HFF-Myc (cell line): ENCODE measurements around the gene ABL2.
"Not testable (repeated sequence)": the region's sequence is repeated elsewhere in the genome, so short reads cannot be mapped to it uniquely, and the experiment has no call there.

Experiments
- DNase-seq: peaks from one replicate; pipeline ENCODE4 v3.0.0-alpha.2; 2011; ENCODE audit warnings: low read depth; ENCODE audit errors: extremely low read depth
- H3K4me3 ChIP-seq: replicated peaks from 2 replicates; pipeline ENCODE4 v1.5.1; 2011; ENCODE audit warnings: low read depth, mild to moderate bottlenecking, control low read depth, low read length
- CTCF ChIP-seq: IDR thresholded peaks from 2 replicates; pipeline ENCODE4 v1.5.1; 2012; ENCODE audit warnings: mild to moderate bottlenecking, low read depth, low read length, control low read depth; ENCODE audit errors: missing control alignments

Gene ABL2

GRCh38 chr1:179229214-179230140 is at the start of gene ABL2:
Gene ABL2, minus strand, starts transcription at chr1:179229677. Its CDS starts 280 bp downstream, at chr1:179229397.
- TF ChIP-seq CTCF = no peak
- no peak for DNase-seq
- peak within 1 kb of the TSS; percentile 72 for H3K4me3 ChIP-seq

GRCh38 chr1:179278920-179279319 is 49.4 kb upstream of the ABL2 start:
- TF ChIP-seq CTCF = no peak
- DNase-seq = no peak
- no peak overlapping the region for H3K4me3 ChIP-seq

- H3K4me3 ChIP-seq, DNase-seq: not testable (repeated sequence)
Observed at GRCh38 chr1:179274424-179274823, 44.9 kb upstream of the ABL2 start.

- H3K4me3 ChIP-seq = no peak overlapping the region
- DNase-seq = no peak
- TF ChIP-seq CTCF = no peak
Observed at GRCh38 chr1:179269071-179269470, 39.6 kb upstream of the ABL2 start.

- DNase-seq = no peak
- TF ChIP-seq CTCF = no peak
- no peak overlapping the region for H3K4me3 ChIP-seq
Observed at GRCh38 chr1:179264507-179264906, 35.0 kb upstream of the ABL2 start.

GRCh38 chr1:179263121-179263520 is 33.6 kb upstream of the ABL2 start:
- TF ChIP-seq CTCF = no peak
- H3K4me3 ChIP-seq = no peak overlapping the region
- DNase-seq = no peak

GRCh38 chr1:179262183-179262582 is 32.7 kb upstream of the ABL2 start:
- no peak overlapping the region for H3K4me3 ChIP-seq
- no peak for TF ChIP-seq CTCF

More at GRCh38 chr1:179262183-179262582, 32.7 kb upstream of the ABL2 start:
- no peak for DNase-seq
